Prostate gland (tissue), 2 donors: ENCODE data around the gene TNS4. TPM values are rescaled to one million over a fixed set of nuclear protein-coding genes. Genes with fewer than 3 reads are reported as not detected.

Source experiments
- DNase-seq: peaks from one replicate; pipeline ENCODE4 v3.0.0-alpha.2; 2019; ENCODE audit warnings: low spot score
- H3K27ac ChIP-seq, 2 donors: fragments of 200-600 bp; sonication (generic); 2 replicates each; pipeline ENCODE4 v1.5.1; 2017 to 2019
- H3K27me3 ChIP-seq: fragments of 200-600 bp; sonication (generic); replicated peaks from 2 replicates; pipeline ENCODE4 v1.5.1; 2019; ENCODE audit not compliant: insufficient read depth
- H3K36me3 ChIP-seq, 2 donors: fragments of 200-600 bp; sonication (generic); 1 replicate in 1 of 2; 2 replicates in 1 of 2; pipeline versions ENCODE4 v1.5.1 to v1.8.1; 2017 to 2019
- H3K4me1 ChIP-seq: fragments of 200-600 bp; sonication (generic); replicated peaks from 2 replicates; pipeline ENCODE4 v1.5.1; 2019
- H3K4me3 ChIP-seq, 2 donors: fragments of 200-600 bp; sonication (generic); 2 replicates each; pipeline ENCODE4 v1.5.1; 2017 to 2019
- H3K9me3 ChIP-seq: fragments of 200-600 bp; sonication (generic); 2 replicates; pipeline ENCODE4 v1.5.1; 2017
- CTCF ChIP-seq, 4 experiments: fragments of 200-600 bp in 2 of 4; fragments of 450-650 bp in 2 of 4; sonication (generic) in 2 of 4; IDR thresholded peaks; 1 replicate in 3 of 4; 2 replicates in 1 of 4; pipeline ENCODE4 v1.5.1; 2016 to 2019; ENCODE audit warnings: antibody characterized with exemption in 4 of 4, mild to moderate bottlenecking in 2 of 4, moderate library complexity in 2 of 4
- POLR2A ChIP-seq: fragments of 450-650 bp; IDR thresholded peaks from one replicate; pipeline ENCODE4 v1.6.1; 2016; ENCODE audit warnings: antibody characterized with exemption, mild to moderate bottlenecking
- POLR2AphosphoS5 ChIP-seq: sonication (generic); formaldehyde crosslinking; IDR thresholded peaks from one replicate; pipeline ENCODE4 v1.6.1; 2017; ENCODE audit warnings: antibody characterized with exemption
- WGBS: methylation state at CpG from one replicate; pipeline ENCODE4 v1.1.5; 2018; 5-methylcytosine and 5-hydroxymethylcytosine counted together
- intact Hi-C: fragments of 100-400 bp; cut with DNase I; formaldehyde crosslinking; loops from one replicate; pipeline ENCODE4 v1.14.2; 2022
- total RNA-seq, 2 donors: library from RNA; depleted of rRNA; stranded (reverse); fragments of >200 nt; gene quantifications; one replicate each; pipeline ENCODE4 v1.1.0, GENCODE V29; 2016

Gene TNS4
- total RNA-seq, 2 donors from 2014 or later: 51.3 to 56.1 TPM

GRCh38 chr17:40495140-40495539 lies 6.3 kb downstream of the TNS4 start:
- 62% methylated on average over 5 of the region's 5 CpGs for WGBS

DNA sequence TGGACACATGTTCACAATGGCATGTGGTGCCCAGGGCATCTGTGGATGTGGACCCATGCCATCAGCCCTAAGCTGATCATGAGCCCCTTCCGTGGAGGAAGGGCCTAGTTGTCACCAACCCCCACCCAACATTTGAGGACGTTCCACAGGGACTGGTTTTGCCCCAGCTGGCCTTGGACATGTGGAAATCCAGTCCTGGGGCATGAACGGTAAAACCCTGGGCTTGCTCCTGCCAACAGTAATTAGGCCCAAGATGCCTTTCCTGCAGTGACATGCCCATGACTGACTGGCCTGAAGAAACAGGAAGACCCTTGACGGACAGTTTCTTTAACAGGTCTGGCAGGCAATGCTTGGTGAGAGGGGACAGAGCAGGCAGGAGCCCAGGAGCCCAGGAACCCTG lies 7.7 kb downstream of the TNS4 start:
- peak overlapping the region; percentile 77 to 78 for H3K27ac ChIP-seq
- H3K36me3 ChIP-seq: no peaks in the 10 kb centered on the region
- TF ChIP-seq POLR2AphosphoS5: peak; percentile 81
- TF ChIP-seq POLR2A: no peak
- intact Hi-C loops: no loop called here
- WGBS: 19% methylated on average over 4 of the region's 4 CpGs
- H3K27me3 ChIP-seq: no peaks in the 10 kb centered on the region
- no peaks in the 10 kb centered on the region for H3K9me3 ChIP-seq
- H3K4me3 ChIP-seq: no peak overlapping the region
- H3K4me1 ChIP-seq: peaks cover 7% of the 10 kb centered on the region
- DNase-seq: peak; percentile 80

More at GRCh38 chr17:40495140-40495539, 6.3 kb downstream of the TNS4 start:
- H3K4me3 ChIP-seq: no peak overlapping the region
- no peaks in the 10 kb centered on the region for H3K9me3 ChIP-seq
- H3K27ac ChIP-seq: peak overlapping the region; percentile 33 to 36
- H3K4me1 ChIP-seq: peaks cover 7% of the 10 kb centered on the region
- DNase-seq: no peak
- intact Hi-C loops: no loop called here
- TF ChIP-seq POLR2A (no peak), POLR2AphosphoS5 (no peak), CTCF (IDR thresholded peaks at IDR 0.05) (no peak)
- no peaks in the 10 kb centered on the region for H3K36me3 ChIP-seq
- H3K27me3 ChIP-seq: no peaks in the 10 kb centered on the region

GRCh38 chr17:40491486-40491885 lies 9.9 kb downstream of the TNS4 start:
- intact Hi-C loops: no loop called here
- peaks cover 7% of the 10 kb centered on the region for H3K4me1 ChIP-seq

GRCh38 chr17:40490982-40491381 lies 10.4 kb downstream of the TNS4 start:
- H3K4me1 ChIP-seq: peaks cover 10% of the 10 kb centered on the region

More at GRCh38 chr17:40491486-40491885, 9.9 kb downstream of the TNS4 start:
- Histone ChIP-seq H3K4me3 (no peak overlapping the region), H3K27me3 (no peaks in the 10 kb centered on the region), H3K9me3 (no peaks in the 10 kb centered on the region), H3K36me3 (no peaks in the 10 kb centered on the region), H3K27ac (peak overlapping the region; percentile 77 to 78)
- 39% methylated on average over 7 of the region's 7 CpGs for WGBS
- peak; percentile 76 for DNase-seq
- TF ChIP-seq POLR2AphosphoS5: peak; percentile 46
- no peak for TF ChIP-seq POLR2A
- no peak for TF ChIP-seq CTCF (IDR thresholded peaks at IDR 0.05)

DNA sequence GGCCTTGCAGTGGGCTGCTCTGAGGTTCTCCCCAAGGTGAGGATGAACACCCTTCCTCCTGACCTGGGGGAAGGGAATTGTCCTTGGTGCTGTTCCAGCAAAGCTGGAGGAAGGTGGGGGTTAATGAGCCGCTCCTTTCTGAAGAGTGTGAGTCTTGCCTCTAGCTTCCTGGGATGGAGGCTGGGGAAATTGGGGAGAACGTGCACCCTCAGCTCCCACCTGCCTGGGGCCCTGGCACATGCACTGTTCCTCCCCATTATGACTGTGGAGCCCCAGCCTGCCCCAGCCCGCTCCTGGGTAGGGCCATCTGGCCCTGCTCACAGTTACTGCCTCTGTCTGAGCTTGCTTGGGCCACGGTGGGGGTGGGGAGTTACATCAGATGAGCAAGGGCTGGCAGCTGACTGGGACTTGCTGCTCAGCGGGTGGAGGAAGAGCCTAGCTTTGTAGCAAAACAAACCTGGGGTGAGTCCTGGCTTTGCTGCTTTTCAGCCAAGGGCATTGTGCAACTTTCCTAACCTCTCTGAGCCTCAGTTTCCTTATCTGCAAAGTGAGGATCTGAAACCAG lies 11.1 kb downstream of the TNS4 start:
- H3K27me3 ChIP-seq: no peaks in the 10 kb centered on the region
- peaks cover 11% of the 10 kb centered on the region for H3K4me1 ChIP-seq
- peak overlapping the region; percentile 77 to 78 for H3K27ac ChIP-seq
- no peak overlapping the region for H3K4me3 ChIP-seq
- H3K9me3 ChIP-seq: no peaks in the 10 kb centered on the region
- intact Hi-C loops: no loop called here
- H3K36me3 ChIP-seq: no peaks in the 10 kb centered on the region
- 19% methylated on average over 5 of the region's 5 CpGs for WGBS
- peak; percentile 83 for DNase-seq
- TF ChIP-seq CTCF (IDR thresholded peaks at IDR 0.05) (no peak), POLR2AphosphoS5 (peak; percentile 87), POLR2A (peak; percentile 42)

More at GRCh38 chr17:40490982-40491381, 10.4 kb downstream of the TNS4 start:
- H3K4me3 ChIP-seq: no peak overlapping the region
- intact Hi-C loops: no loop called here
- TF ChIP-seq POLR2A (no peak), POLR2AphosphoS5 (no peak), CTCF (IDR thresholded peaks at IDR 0.05) (no peak)
- H3K27ac ChIP-seq: peak overlapping the region; percentile 77 to 78
- no peaks in the 10 kb centered on the region for H3K36me3 ChIP-seq
- H3K9me3 ChIP-seq: no peaks in the 10 kb centered on the region
- H3K27me3 ChIP-seq: no peaks in the 10 kb centered on the region
- no peak for DNase-seq
- WGBS: 24% methylated on average over 2 of the region's 2 CpGs
